Adrenal gland (tissue), 12 donors: Measurements from ENCODE around the gene CARS2. TPM values are rescaled to one million over a fixed set of nuclear protein-coding genes. Genes with fewer than 3 reads are reported as not detected.

ENCODE experiments used
- DNase-seq, 7 donors: peaks; one replicate each; pipeline ENCODE4 v3.0.0-alpha.2; 2019 to 2020
- H3K27ac ChIP-seq, 5 donors: fragments of 200-600 bp; sonication (generic) in 4 of 5; 1 replicate in 3 of 5; 2 replicates in 2 of 5; pipeline versions ENCODE4 v1.5.1 to v1.8.0; 2016 to 2020; ENCODE audit warnings: mild to moderate bottlenecking in 1 of 5
- H3K27me3 ChIP-seq: fragments of 200-600 bp; 2 replicates; pipeline ENCODE4 v1.8.0; 2021
- H3K36me3 ChIP-seq, 2 donors: fragments of 200-600 bp; replicated peaks in 1 of 2; 1 replicate in 1 of 2; 2 replicates in 1 of 2; pipeline versions ENCODE4 v1.5.1 to v1.8.0; 2018 to 2022
- H3K4me1 ChIP-seq, 2 donors: fragments of 200-600 bp; replicated peaks in 1 of 2; 1 replicate in 1 of 2; 2 replicates in 1 of 2; pipeline versions ENCODE4 v1.5.1 to v1.8.0; 2018 to 2021
- H3K4me3 ChIP-seq, 4 donors: fragments of 200-600 bp; sonication (generic) in 3 of 4; one replicate each; pipeline ENCODE4 v1.5.1; 2016 to 2018
- H3K9me3 ChIP-seq, 3 donors: fragments of 200-600 bp; sonication (generic) in 1 of 3; replicated peaks in 1 of 3; 1 replicate in 2 of 3; 2 replicates in 1 of 3; pipeline versions ENCODE4 v1.5.1 to v1.8.0; 2016 to 2021
- CTCF ChIP-seq, 6 experiments: fragments of 450-650 bp in 4 of 6; fragments of 200-600 bp in 2 of 6; sonication (generic) in 1 of 6; IDR thresholded peaks; 1 replicate in 5 of 6; 2 replicates in 1 of 6; pipeline versions ENCODE4 v1.5.1 to v1.8.0; 2016 to 2021; ENCODE audit warnings: antibody characterized with exemption in 6 of 6, mild to moderate bottlenecking in 2 of 6, moderate library complexity in 1 of 6
- POLR2A ChIP-seq, 2 donors: fragments of 450-650 bp; IDR thresholded peaks; one replicate each; pipeline ENCODE4 v1.6.1; 2017; ENCODE audit warnings: antibody characterized with exemption in 2 of 2, mild to moderate bottlenecking in 2 of 2, moderate library complexity in 1 of 2
- whole genome bisulfite sequencing, 4 donors: extraction: QIAGEN DNeasy Blood & Tissue Kit in 2 of 4; methylation state at CpG; one replicate each; pipeline versions ENCODE4 v1.1.5 to v1.1.7; 2013 to 2017; 5-methylcytosine and 5-hydroxymethylcytosine counted together
- intact Hi-C, 2 donors: fragments of 100-400 bp; cut with DNase I; formaldehyde crosslinking; loops; one replicate each; pipeline versions ENCODE4 v1.14.1 to v1.15.0; 2022 to 2023
- polyA plus RNA-seq, 3 donors: library from polyadenylated mRNA; stranded (reverse); fragments of 200-250 nt in 2 of 3; fragments of 350-450 nt in 1 of 3; fragmentation: Illumina TruSeq in 1 of 3; extraction: RNeasy Lipid Tissue Mini Kit (QIAGEN cat#74804) in 1 of 3; gene quantifications; one replicate each; pipeline ENCODE4 v1.2.3, GENCODE V29; 2013 to 2014
- total RNA-seq, 9 donors: library from RNA; depleted of rRNA in 4 of 9; stranded (reverse); fragments of >200 nt in 4 of 9; fragments of 120-200 nt in 1 of 9; fragmentation: NEBNext Ultra II Directional in 1 of 9; extraction: Animal tissue kit (Norgen Biotek cat#: 25700) in 1 of 9; gene quantifications; one replicate each; pipeline versions ENCODE4 v1.1.0 to v1.2.4, GENCODE V29; 2013 to 2023
- donor health status: healthy with polysubstance abuse.
- donor health status: Bipolar disorder and iron deficiency.
- donor health status: DM: yes; HTN: yes; CAD: no.
- donor health status: DM: no; HTN: no; CAD: no.
- donor health status: DM: no; HTN: no; CAD: no.
- donor health status: DM: yes; HTN: yes; CAD: no.

Gene CARS2
- total and polyA plus RNA-seq, 12 donors, result 38.5 to 254 (median 59.9) TPM

- WGBS, 4 donors, result 71 to 86% (median 79%) methylated on average over 1 of the region's 1 CpG; no CpG with 5 or more reads in 1 of the 4 donors
Measured at GRCh38 chr13:110743687-110744086, 37.8 kb upstream of the CARS2 start.

GRCh38 chr13:110737555-110737954 lies 31.6 kb upstream of the CARS2 start:
- DNase-seq, result no peak
- Histone ChIP-seq H3K4me1 (no peaks in the 10 kb centered on the region), H3K36me3 (no peaks in the 10 kb centered on the region), H3K4me3 (no peak overlapping the region), H3K9me3 (no peaks in the 10 kb centered on the region), H3K27ac (no peak overlapping the region), H3K27me3 (no peaks in the 10 kb centered on the region)
- intact Hi-C loops, result no loop called here
- TF ChIP-seq CTCF (IDR thresholded peaks at IDR 0.05) (no peak), POLR2A (IDR thresholded peaks at IDR 0.05) (no peak)

More at GRCh38 chr13:110743687-110744086, 37.8 kb upstream of the CARS2 start:
- H3K27me3 ChIP-seq, result no peaks in the 10 kb centered on the region
- H3K9me3 ChIP-seq, result no peaks in the 10 kb centered on the region
- H3K27ac ChIP-seq, result no peak overlapping the region
- intact Hi-C loops, result no loop called here
- no peaks in the 10 kb centered on the region for H3K36me3 ChIP-seq
- no peak overlapping the region for H3K4me3 ChIP-seq
- TF ChIP-seq CTCF (IDR thresholded peaks at IDR 0.05) (no peak), POLR2A (IDR thresholded peaks at IDR 0.05) (no peak)
- no peak for DNase-seq
- no peaks in the 10 kb centered on the region for H3K4me1 ChIP-seq

- DNase-seq, result no peak
- Histone ChIP-seq H3K4me3 (no peak overlapping the region), H3K27ac (no peak overlapping the region), H3K4me1 (no peaks in the 10 kb centered on the region), H3K36me3 (no peaks in the 10 kb centered on the region), H3K9me3 (no peaks in the 10 kb centered on the region), H3K27me3 (no peaks in the 10 kb centered on the region)
- intact Hi-C loops, result no loop called here
- TF ChIP-seq POLR2A (IDR thresholded peaks at IDR 0.05) (no peak), CTCF (IDR thresholded peaks at IDR 0.05) (no peak)
- WGBS, 4 donors, result 83 to 91% (median 86%) methylated on average over 5 of the region's 5 CpGs
Measured at GRCh38 chr13:110734561-110734960, 28.6 kb upstream of the CARS2 start.

- WGBS, 4 donors, result 95 to 98% (median 96%) methylated on average over 3 of the region's 3 CpGs
- TF ChIP-seq CTCF (IDR thresholded peaks at IDR 0.05) (no peak), POLR2A (IDR thresholded peaks at IDR 0.05) (no peak)
- Histone ChIP-seq H3K36me3 (no peaks in the 10 kb centered on the region), H3K27ac (no peak overlapping the region), H3K4me3 (no peak overlapping the region), H3K4me1 (no peaks in the 10 kb centered on the region), H3K27me3 (no peaks in the 10 kb centered on the region), H3K9me3 (no peaks in the 10 kb centered on the region)
- no peak for DNase-seq
- intact Hi-C loops, result no loop called here
Measured at GRCh38 chr13:110731072-110731471, 25.2 kb upstream of the CARS2 start.
